ENCODE measurements around the gene ADAM12. TPM values are rescaled to one million over a fixed set of nuclear protein-coding genes. Genes with fewer than 3 reads are reported as not detected.
A peak's percentile ranks its signal among the peaks of the same experiment; 100 is the strongest.

ADAM12 gene
- total RNA-seq, 4 donors from 2014 or later = 0.19 to 2.6 (median 1.5) TPM

- peaks cover 23% of the 10 kb centered on the region for H3K4me1 ChIP-seq
These were observed 323.8 kb downstream of the ADAM12 start for GRCh38 chr10:126064512-126064911.

GRCh38 chr10:126063353-126063791 is 324.9 kb downstream of the ADAM12 start:
- Histone ChIP-seq H3K27ac (no peak overlapping the region), H3K27me3 (no peaks in the 10 kb centered on the region), H3K9me3 (no peaks in the 10 kb centered on the region), H3K36me3 (no peaks in the 10 kb centered on the region), H3K4me3 (no peak overlapping the region), H3K4me1 (peaks cover 23% of the 10 kb centered on the region)
- DNase-seq (ENCODE audit: low spot score in 2 of 2) = peak in 1 of 2 donors; percentile 35
- TF ChIP-seq POLR2A (IDR thresholded peaks at IDR 0.05) (no peak), EP300 (IDR thresholded peaks at IDR 0.05) (no peak), CTCF (IDR thresholded peaks at IDR 0.05) (no peak), POLR2AphosphoS5 (IDR thresholded peaks at IDR 0.05) (no peak)
- WGBS = 66% methylated on average over 6 of the region's 6 CpGs

More at GRCh38 chr10:126064512-126064911, 323.8 kb downstream of the ADAM12 start:
- Histone ChIP-seq H3K9me3 (no peaks in the 10 kb centered on the region), H3K36me3 (no peaks in the 10 kb centered on the region), H3K27me3 (no peaks in the 10 kb centered on the region), H3K27ac (no peak overlapping the region), H3K4me3 (no peak overlapping the region)
- peak in 1 of 2 donors; percentile 52 for DNase-seq (ENCODE audit: low spot score in 2 of 2)
- TF ChIP-seq POLR2AphosphoS5 (IDR thresholded peaks at IDR 0.05) = no peak
- no peak for TF ChIP-seq EP300 (IDR thresholded peaks at IDR 0.05)
- TF ChIP-seq POLR2A (IDR thresholded peaks at IDR 0.05) = no peak
- no peak for TF ChIP-seq CTCF (IDR thresholded peaks at IDR 0.05)
- 90% methylated on average over 6 of the region's 16 CpGs for WGBS

DNA sequence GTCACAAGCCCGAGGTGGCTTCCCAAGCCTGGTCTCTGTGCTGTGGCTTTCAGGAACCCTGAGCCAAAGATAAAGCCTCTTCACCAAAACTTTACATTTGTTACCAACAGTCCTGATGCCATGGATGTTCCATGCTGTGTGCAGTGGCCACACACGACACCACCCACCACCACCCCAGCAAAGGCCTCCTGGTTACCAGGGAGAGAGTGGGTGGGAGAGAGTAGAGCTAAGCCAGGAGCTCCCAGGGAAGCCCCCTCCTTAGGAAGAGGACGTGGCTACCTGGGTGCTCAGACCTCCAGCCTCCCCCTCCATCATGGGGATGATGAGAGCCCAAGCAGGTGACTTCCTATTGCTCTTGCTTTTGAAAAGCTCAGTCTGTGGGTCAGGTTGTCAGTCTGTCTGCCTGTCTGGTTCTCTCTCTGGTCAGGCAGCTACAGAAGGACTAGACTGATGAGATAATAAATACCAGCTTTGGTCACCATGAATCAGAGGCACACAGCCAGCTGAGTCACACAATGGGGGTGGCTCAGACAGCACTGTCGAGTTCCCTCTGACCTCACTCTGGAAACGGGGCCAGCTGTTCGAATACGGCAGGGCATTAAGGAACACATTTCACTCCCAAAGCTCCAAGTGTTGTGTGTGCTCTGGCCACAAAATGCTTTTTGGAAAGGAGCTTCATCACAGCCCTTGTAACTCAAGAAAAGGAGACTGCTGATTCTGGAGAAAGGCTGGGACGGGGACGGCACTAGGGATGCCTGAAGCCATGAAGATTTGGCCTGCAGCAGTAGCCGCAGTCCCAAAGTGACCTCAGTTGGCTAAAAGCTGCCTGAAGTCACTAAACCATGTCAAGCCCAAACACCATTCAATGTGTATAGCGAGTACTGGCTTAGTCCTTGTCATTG is 325.9 kb downstream of the ADAM12 start:
- H3K9me3 ChIP-seq = no peaks in the 10 kb centered on the region
- TF ChIP-seq POLR2A (IDR thresholded peaks at IDR 0.05) (no peak), POLR2AphosphoS5 (IDR thresholded peaks at IDR 0.05) (no peak), EP300 (IDR thresholded peaks at IDR 0.05) (no peak), CTCF (IDR thresholded peaks at IDR 0.05) (no peak)
- DNase-seq (ENCODE audit: low spot score in 2 of 2) = peak; percentile 91 to 95
- WGBS = 56% methylated on average over 6 of the region's 11 CpGs
- H3K4me3 ChIP-seq = no peak overlapping the region
- H3K27ac ChIP-seq = peak overlapping the region; percentile 59
- H3K36me3 ChIP-seq = no peaks in the 10 kb centered on the region
- H3K4me1 ChIP-seq = peaks cover 23% of the 10 kb centered on the region
- peaks cover 7% of the 10 kb centered on the region for H3K27me3 ChIP-seq

DNA sequence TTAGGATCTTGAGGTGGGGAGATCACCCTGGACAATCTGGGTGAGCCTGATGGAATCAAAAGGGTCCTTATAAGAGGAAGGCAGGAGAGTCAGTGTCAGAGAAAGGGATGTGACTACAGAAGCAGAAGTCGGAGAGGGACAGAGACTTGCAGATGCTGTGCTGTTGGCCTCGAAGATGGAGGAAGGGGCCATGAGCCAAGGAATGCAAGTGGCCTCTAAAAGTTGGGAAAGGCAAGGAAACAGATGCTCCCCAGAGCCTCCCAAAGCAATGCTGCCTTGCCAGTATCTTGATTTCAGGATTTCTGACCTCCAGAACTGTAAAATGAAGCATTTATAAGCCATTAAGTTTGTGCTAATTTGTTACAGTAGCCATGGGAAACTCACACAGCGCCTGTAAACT is 326.8 kb downstream of the ADAM12 start:
- 74% methylated on average over 3 of the region's 3 CpGs for WGBS
- Histone ChIP-seq H3K4me3 (no peak overlapping the region), H3K27ac (no peak overlapping the region), H3K9me3 (no peaks in the 10 kb centered on the region), H3K4me1 (peaks cover 23% of the 10 kb centered on the region), H3K36me3 (no peaks in the 10 kb centered on the region), H3K27me3 (peaks cover 7% of the 10 kb centered on the region)
- no peak for DNase-seq (ENCODE audit: low spot score in 2 of 2)
- TF ChIP-seq POLR2AphosphoS5 (IDR thresholded peaks at IDR 0.05) (no peak), CTCF (IDR thresholded peaks at IDR 0.05) (no peak), EP300 (IDR thresholded peaks at IDR 0.05) (no peak), POLR2A (IDR thresholded peaks at IDR 0.05) (no peak)

GRCh38 chr10:126060261-126060931 is 327.9 kb downstream of the ADAM12 start:
- 57% methylated on average over 11 of the region's 11 CpGs for WGBS
- no peak for DNase-seq (ENCODE audit: low spot score in 2 of 2)
- Histone ChIP-seq H3K9me3 (no peaks in the 10 kb centered on the region), H3K27me3 (peaks cover 7% of the 10 kb centered on the region), H3K4me1 (peaks cover 23% of the 10 kb centered on the region), H3K4me3 (no peak overlapping the region), H3K27ac (peak overlapping the region; percentile 33), H3K36me3 (no peaks in the 10 kb centered on the region)
- TF ChIP-seq EP300 (IDR thresholded peaks at IDR 0.05) (no peak), POLR2A (IDR thresholded peaks at IDR 0.05) (no peak), POLR2AphosphoS5 (IDR thresholded peaks at IDR 0.05) (no peak), CTCF (IDR thresholded peaks at IDR 0.05) (no peak)

Data from suprapubic skin (tissue), 4 donors.